ENCODE measurements around the gene LRRC59. TPM values are rescaled to one million over a fixed set of nuclear protein-coding genes. Genes with fewer than 3 reads are reported as not detected.

LRRC59 gene
- polyA plus RNA-seq, 1 donor from 2014 or later = 67.2 TPM

DNA sequence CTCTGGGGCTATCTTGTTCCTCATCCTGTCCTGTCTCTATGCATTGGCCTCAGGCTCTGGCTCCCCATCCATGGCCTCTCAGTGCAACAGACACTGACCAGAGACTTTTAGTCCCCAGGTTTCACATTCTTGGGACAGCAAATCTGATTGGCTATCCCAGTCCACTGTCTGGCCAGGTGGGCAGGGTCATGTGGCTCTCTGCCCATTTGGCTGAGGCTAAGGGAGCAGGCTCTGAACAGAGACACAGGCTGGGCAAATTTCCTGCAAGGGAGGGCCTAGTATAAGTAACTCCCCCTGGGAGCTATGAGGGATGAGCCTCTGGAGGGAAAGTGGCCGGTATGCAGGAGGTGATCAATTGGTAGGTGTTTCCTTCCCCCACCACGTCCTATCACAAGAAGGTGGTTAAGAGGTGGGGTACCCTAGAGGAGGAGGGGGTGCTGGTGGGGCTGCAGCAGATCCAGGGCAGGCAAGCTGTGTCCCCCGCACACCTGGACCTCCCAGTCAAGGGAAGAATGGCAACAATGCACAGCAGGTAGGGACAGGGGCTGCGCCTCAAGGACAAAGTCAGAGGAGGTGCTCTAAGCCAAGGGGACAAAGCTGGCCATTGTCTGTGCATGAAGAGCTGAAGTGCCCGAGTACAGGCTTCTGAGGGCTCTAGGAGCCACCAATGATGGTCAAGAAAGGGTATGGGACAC is 38.2 kb downstream of the LRRC59 start:
- Histone ChIP-seq H3K4me3 (ENCODE audit: low read length) (no peak overlapping the region), H2AFZ (ENCODE audit: low read depth, low read length) (no peak overlapping the region), H3K9me3 (ENCODE audit: low read length) (no peaks in the 10 kb centered on the region), H3K4me2 (ENCODE audit: low read length) (no peak overlapping the region), H3K79me2 (replicated peaks; ENCODE audit: insufficient read depth, low read length) (no peaks in the 10 kb centered on the region), H3K9ac (ENCODE audit: low read length) (no peak overlapping the region), H3K27ac (ENCODE audit: low read length) (no peak overlapping the region), H3K9me2 (ENCODE audit: insufficient read depth, low read length) (no peaks in the 10 kb centered on the region), H3K36me3 (ENCODE audit: insufficient read depth, low read length) (no peaks in the 10 kb centered on the region), H3K27me3 (ENCODE audit: insufficient read depth, low read depth, low read length) (no peaks in the 10 kb centered on the region), H4K20me1 (ENCODE audit: insufficient read depth) (no peaks in the 10 kb centered on the region), H3F3A (ENCODE audit: insufficient read depth, low read length, poor library complexity, severe bottlenecking) (no peaks in the 10 kb centered on the region)
- TF ChIP-seq EZH2 (IDR thresholded peaks at IDR 0.05; ENCODE audit: borderline replicate concordance, insufficient read depth, low read length, poor library complexity, severe bottlenecking) (no peak), RAD21 (conservative IDR thresholded peaks at IDR 0.05) (no peak), SMC3 (conservative IDR thresholded peaks at IDR 0.05; ENCODE audit: poor library complexity) (no peak), TAF1 (IDR thresholded peaks at IDR 0.05; ENCODE audit: low read depth) (no peak), MXI1 (conservative IDR thresholded peaks at IDR 0.05; ENCODE audit: poor library complexity, severe bottlenecking) (no peak), EP300 (conservative IDR thresholded peaks at IDR 0.05; ENCODE audit: poor library complexity, severe bottlenecking) (no peak), POLR2AphosphoS5 (IDR thresholded peaks at IDR 0.05) (no peak)
- TF ChIP-seq, protein P1, sequence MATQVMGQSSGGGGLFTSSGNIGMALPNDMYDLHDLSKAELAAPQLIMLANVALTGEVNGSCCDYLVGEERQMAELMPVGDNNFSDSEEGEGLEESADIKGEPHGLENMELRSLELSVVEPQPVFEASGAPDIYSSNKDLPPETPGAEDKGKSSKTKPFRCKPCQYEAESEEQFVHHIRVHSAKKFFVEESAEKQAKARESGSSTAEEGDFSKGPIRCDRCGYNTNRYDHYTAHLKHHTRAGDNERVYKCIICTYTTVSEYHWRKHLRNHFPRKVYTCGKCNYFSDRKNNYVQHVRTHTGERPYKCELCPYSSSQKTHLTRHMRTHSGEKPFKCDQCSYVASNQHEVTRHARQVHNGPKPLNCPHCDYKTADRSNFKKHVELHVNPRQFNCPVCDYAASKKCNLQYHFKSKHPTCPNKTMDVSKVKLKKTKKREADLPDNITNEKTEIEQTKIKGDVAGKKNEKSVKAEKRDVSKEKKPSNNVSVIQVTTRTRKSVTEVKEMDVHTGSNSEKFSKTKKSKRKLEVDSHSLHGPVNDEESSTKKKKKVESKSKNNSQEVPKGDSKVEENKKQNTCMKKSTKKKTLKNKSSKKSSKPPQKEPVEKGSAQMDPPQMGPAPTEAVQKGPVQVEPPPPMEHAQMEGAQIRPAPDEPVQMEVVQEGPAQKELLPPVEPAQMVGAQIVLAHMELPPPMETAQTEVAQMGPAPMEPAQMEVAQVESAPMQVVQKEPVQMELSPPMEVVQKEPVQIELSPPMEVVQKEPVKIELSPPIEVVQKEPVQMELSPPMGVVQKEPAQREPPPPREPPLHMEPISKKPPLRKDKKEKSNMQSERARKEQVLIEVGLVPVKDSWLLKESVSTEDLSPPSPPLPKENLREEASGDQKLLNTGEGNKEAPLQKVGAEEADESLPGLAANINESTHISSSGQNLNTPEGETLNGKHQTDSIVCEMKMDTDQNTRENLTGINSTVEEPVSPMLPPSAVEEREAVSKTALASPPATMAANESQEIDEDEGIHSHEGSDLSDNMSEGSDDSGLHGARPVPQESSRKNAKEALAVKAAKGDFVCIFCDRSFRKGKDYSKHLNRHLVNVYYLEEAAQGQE (IDR thresholded peaks at IDR 0.05; ENCODE audit: borderline replicate concordance) = no peak
- TF ChIP-seq, protein P2, sequence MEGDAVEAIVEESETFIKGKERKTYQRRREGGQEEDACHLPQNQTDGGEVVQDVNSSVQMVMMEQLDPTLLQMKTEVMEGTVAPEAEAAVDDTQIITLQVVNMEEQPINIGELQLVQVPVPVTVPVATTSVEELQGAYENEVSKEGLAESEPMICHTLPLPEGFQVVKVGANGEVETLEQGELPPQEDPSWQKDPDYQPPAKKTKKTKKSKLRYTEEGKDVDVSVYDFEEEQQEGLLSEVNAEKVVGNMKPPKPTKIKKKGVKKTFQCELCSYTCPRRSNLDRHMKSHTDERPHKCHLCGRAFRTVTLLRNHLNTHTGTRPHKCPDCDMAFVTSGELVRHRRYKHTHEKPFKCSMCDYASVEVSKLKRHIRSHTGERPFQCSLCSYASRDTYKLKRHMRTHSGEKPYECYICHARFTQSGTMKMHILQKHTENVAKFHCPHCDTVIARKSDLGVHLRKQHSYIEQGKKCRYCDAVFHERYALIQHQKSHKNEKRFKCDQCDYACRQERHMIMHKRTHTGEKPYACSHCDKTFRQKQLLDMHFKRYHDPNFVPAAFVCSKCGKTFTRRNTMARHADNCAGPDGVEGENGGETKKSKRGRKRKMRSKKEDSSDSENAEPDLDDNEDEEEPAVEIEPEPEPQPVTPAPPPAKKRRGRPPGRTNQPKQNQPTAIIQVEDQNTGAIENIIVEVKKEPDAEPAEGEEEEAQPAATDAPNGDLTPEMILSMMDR (IDR thresholded peaks at IDR 0.05; ENCODE audit: poor library complexity, severe bottlenecking) = no peak

DNA sequence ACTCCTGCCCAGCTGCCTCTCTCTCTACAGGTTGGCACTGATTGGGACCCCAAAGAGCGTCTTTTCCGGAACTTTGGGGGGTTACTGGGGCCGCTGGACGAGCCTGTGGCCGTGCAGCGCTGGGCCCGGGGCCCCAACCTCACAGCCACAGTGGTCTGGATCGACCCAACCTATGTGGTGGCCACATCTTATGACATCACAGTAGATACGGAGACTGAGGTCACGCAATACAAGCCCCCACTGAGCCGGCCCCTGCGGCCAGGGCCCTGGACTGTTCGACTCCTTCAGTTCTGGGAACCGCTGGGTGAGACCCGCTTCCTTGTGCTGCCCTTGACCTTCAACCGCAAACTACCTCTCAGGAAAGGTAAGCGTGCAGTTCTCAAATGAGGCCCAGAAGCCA is 39.1 kb downstream of the LRRC59 start:
- Histone ChIP-seq H3K4me3 (ENCODE audit: low read length) (no peak overlapping the region), H3F3A (ENCODE audit: insufficient read depth, low read length, poor library complexity, severe bottlenecking) (no peaks in the 10 kb centered on the region), H3K27ac (ENCODE audit: low read length) (no peak overlapping the region), H4K20me1 (ENCODE audit: insufficient read depth) (no peaks in the 10 kb centered on the region), H3K79me2 (replicated peaks; ENCODE audit: insufficient read depth, low read length) (no peaks in the 10 kb centered on the region), H2AFZ (ENCODE audit: low read depth, low read length) (no peak overlapping the region), H3K27me3 (ENCODE audit: insufficient read depth, low read depth, low read length) (no peaks in the 10 kb centered on the region), H3K9ac (ENCODE audit: low read length) (no peak overlapping the region), H3K9me2 (ENCODE audit: insufficient read depth, low read length) (no peaks in the 10 kb centered on the region), H3K36me3 (ENCODE audit: insufficient read depth, low read length) (no peaks in the 10 kb centered on the region), H3K9me3 (ENCODE audit: low read length) (no peaks in the 10 kb centered on the region), H3K4me2 (ENCODE audit: low read length) (no peak overlapping the region)
- TF ChIP-seq RAD21 (conservative IDR thresholded peaks at IDR 0.05) (no peak), POLR2AphosphoS5 (IDR thresholded peaks at IDR 0.05) (no peak), MXI1 (conservative IDR thresholded peaks at IDR 0.05; ENCODE audit: poor library complexity, severe bottlenecking) (no peak), EZH2 (IDR thresholded peaks at IDR 0.05; ENCODE audit: borderline replicate concordance, insufficient read depth, low read length, poor library complexity, severe bottlenecking) (no peak), SMC3 (conservative IDR thresholded peaks at IDR 0.05; ENCODE audit: poor library complexity) (no peak), EP300 (conservative IDR thresholded peaks at IDR 0.05; ENCODE audit: poor library complexity, severe bottlenecking) (no peak), TAF1 (IDR thresholded peaks at IDR 0.05; ENCODE audit: low read depth) (no peak)
- TF ChIP-seq, protein P1 (IDR thresholded peaks at IDR 0.05; ENCODE audit: borderline replicate concordance) = no peak
- TF ChIP-seq, protein P2 (IDR thresholded peaks at IDR 0.05; ENCODE audit: poor library complexity, severe bottlenecking) = no peak

Data from neural cell (in vitro differentiated cells).